ENCODE data around the gene ARMC2. TPM values are rescaled to one million over a fixed set of nuclear protein-coding genes. Genes with fewer than 3 reads are reported as not detected.
"Not testable (repeated sequence)": the region's sequence is repeated elsewhere in the genome, so short reads cannot be mapped to it uniquely, and the experiment has no call there.

ARMC2 gene
- total RNA-seq, 1 donor: 2.4 TPM

GRCh38 chr6:108902382-108902792 lies 54.2 kb downstream of the ARMC2 start:
- peaks cover 42% of the 10 kb centered on the region for H3K4me1 ChIP-seq (ENCODE audit: insufficient read depth, low read length)
- no peak overlapping the region for H3K4me3 ChIP-seq (ENCODE audit: low read length)

GRCh38 chr6:108903796-108904195 lies 55.6 kb downstream of the ARMC2 start:
- H3K27me3 ChIP-seq (ENCODE audit: insufficient read depth, low read length): no peaks in the 10 kb centered on the region
- peaks cover 40% of the 10 kb centered on the region for H3K4me1 ChIP-seq (ENCODE audit: insufficient read depth, low read length)
- no peak overlapping the region for H3K4me3 ChIP-seq (ENCODE audit: low read length)
- no peaks in the 10 kb centered on the region for H3K9me3 ChIP-seq (ENCODE audit: low read depth, low read length)

More at GRCh38 chr6:108902382-108902792, 54.2 kb downstream of the ARMC2 start:
- Histone ChIP-seq H3K9me3 (ENCODE audit: low read depth, low read length) (no peaks in the 10 kb centered on the region), H3K27me3 (ENCODE audit: insufficient read depth, low read length) (no peaks in the 10 kb centered on the region)

GRCh38 chr6:108904741-108905140 lies 56.5 kb downstream of the ARMC2 start:
- no peaks in the 10 kb centered on the region for H3K27me3 ChIP-seq (ENCODE audit: insufficient read depth, low read length)
- H3K4me1 ChIP-seq (ENCODE audit: insufficient read depth, low read length): peaks cover 40% of the 10 kb centered on the region

DNA sequence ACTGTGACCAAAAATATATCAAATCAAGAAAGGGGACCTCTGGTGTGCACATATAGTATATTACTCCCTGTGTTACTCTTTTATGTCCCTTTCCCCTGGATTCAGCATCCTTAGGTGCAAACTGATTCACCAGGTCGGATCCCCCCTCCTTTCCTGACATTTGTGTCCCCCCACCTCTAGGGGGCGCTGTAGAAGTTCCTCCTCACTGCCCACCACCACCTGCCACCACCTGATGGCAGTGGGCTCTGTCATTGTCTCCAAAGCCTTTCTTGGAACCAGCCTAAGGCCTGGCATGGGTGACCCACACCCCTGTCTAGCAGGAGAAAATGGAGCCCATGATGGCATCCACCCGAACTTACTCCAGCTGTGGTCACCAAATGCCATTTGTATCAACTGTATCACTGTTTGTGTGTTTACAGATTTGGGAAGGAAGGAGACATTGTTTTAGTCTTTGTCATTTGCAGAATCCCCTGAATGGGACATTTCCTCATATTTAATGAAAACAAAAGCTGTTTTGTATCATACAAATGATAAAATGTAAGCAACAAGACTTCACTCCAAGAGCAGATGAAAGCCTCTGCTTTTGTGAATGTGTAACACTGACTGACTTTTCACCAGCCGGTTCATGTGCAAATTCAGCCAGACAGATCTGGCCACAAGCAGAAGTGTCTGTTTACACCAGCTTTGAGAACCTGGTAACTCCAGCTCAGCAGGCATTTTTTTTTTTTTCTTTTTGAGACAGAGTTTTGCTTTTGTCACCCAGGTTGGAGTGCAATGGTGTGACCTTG lies 66.2 kb downstream of the ARMC2 start:
- Histone ChIP-seq H3K27me3 (ENCODE audit: insufficient read depth, low read length) (no peaks in the 10 kb centered on the region), H3K4me3 (ENCODE audit: low read length) (no peak overlapping the region), H3K9me3 (ENCODE audit: low read depth, low read length) (no peaks in the 10 kb centered on the region), H3K4me1 (ENCODE audit: insufficient read depth, low read length) (peaks cover 8% of the 10 kb centered on the region)

More at GRCh38 chr6:108904741-108905140, 56.5 kb downstream of the ARMC2 start:
- Histone ChIP-seq H3K4me3 (ENCODE audit: low read length) (no peak overlapping the region), H3K9me3 (ENCODE audit: low read depth, low read length) (no peaks in the 10 kb centered on the region)

GRCh38 chr6:108915258-108915657 lies 67.0 kb downstream of the ARMC2 start:
- no peaks in the 10 kb centered on the region for H3K27me3 ChIP-seq (ENCODE audit: insufficient read depth, low read length)
- no peaks in the 10 kb centered on the region for H3K9me3 ChIP-seq (ENCODE audit: low read depth, low read length)
- H3K4me1 ChIP-seq (ENCODE audit: insufficient read depth, low read length): peaks cover 5% of the 10 kb centered on the region
- no peak overlapping the region for H3K4me3 ChIP-seq (ENCODE audit: low read length)

DNA sequence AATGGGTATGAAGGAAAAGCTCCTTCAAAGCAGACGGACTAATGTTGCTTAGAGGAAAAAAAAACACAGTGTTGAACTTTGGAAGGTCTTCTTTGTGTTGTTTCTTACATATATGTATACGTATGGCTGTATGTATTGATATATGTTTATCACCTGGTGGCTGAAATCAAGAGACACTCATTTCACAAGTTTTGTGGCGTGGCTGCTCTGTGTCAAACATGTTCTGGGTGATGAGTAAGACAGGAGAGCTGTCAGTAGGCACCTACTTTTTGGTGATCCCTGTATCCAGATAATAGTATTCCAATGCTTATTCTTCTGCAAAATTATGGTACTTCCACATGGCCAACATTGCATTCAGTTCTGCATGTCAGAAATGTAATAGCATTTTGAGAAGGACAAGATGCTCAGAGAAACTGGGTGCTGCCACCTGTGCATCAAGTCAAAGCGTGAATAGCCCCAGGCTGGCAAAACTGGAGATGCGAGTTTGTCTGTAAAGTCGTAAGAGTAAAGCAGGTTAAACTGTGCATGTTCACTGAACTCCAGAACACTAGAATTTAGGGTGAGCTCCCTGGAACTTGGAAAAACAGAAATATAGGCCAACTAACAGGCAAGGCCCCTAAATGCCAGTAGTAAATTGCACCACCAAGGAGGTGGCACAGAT lies 67.9 kb downstream of the ARMC2 start:
- Histone ChIP-seq H3K4me3 (ENCODE audit: low read length) (no peak overlapping the region), H3K4me1 (ENCODE audit: insufficient read depth, low read length) (peaks cover 4% of the 10 kb centered on the region), H3K27me3 (ENCODE audit: insufficient read depth, low read length) (no peaks in the 10 kb centered on the region), H3K9me3 (ENCODE audit: low read depth, low read length) (no peaks in the 10 kb centered on the region)

DNA sequence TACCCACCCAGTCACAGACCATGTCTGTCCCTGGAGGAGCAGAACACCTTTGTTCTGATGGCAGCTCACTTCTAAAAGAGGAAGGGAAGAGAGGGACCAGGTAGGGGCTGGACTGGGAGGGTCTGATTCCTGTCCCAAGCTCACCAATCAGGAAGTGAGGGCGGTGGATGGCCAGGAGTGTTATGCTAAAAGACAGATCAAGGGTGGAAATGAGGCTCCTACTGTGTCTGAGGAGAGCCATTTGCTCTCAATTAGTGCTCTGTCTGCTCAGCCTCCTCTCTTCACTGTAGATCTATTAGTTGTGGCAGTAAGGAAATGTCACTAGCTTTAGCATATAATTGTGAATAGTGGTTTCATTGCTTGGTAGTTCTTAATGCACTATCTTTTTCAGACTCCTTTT lies 72.5 kb downstream of the ARMC2 start:
- H3K27me3 ChIP-seq (ENCODE audit: insufficient read depth, low read length): no peaks in the 10 kb centered on the region
- peaks cover 14% of the 10 kb centered on the region for H3K4me1 ChIP-seq (ENCODE audit: insufficient read depth, low read length)
- H3K9me3 ChIP-seq (ENCODE audit: low read depth, low read length): no peaks in the 10 kb centered on the region
- H3K4me3 ChIP-seq (ENCODE audit: low read length): no peak overlapping the region

- Histone ChIP-seq H3K4me1 (ENCODE audit: insufficient read depth, low read length) (peaks cover 14% of the 10 kb centered on the region), H3K9me3 (ENCODE audit: low read depth, low read length) (no peaks in the 10 kb centered on the region), H3K27me3 (ENCODE audit: insufficient read depth, low read length) (no peaks in the 10 kb centered on the region), H3K4me3 (ENCODE audit: low read length) (no peak overlapping the region)
These were observed 73.5 kb downstream of the ARMC2 start for GRCh38 chr6:108921547-108922361.

DNA sequence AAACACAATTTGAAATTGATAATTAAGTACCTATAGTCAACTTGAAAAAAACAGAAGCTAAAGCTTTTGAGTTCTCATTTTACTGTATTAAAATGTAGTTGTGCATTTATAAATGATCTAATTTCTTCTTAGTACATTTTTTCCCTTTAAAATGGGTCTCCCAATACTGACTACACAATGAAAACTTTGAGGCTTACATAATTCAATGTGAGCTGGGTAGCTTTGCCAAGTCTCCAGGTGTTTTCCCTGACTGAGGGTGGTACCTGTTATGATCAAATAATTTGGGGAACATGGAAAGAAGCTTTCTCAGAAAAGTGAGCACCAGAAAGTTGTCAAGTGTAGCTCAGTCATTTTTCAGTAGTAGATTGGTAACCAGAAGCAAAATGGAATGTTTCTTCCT lies 74.3 kb downstream of the ARMC2 start:
- peaks cover 14% of the 10 kb centered on the region for H3K4me1 ChIP-seq (ENCODE audit: insufficient read depth, low read length)
- no peaks in the 10 kb centered on the region for H3K9me3 ChIP-seq (ENCODE audit: low read depth, low read length)
- H3K4me3 ChIP-seq (ENCODE audit: low read length): no peak overlapping the region
- H3K27me3 ChIP-seq (ENCODE audit: insufficient read depth, low read length): no peaks in the 10 kb centered on the region

DNA sequence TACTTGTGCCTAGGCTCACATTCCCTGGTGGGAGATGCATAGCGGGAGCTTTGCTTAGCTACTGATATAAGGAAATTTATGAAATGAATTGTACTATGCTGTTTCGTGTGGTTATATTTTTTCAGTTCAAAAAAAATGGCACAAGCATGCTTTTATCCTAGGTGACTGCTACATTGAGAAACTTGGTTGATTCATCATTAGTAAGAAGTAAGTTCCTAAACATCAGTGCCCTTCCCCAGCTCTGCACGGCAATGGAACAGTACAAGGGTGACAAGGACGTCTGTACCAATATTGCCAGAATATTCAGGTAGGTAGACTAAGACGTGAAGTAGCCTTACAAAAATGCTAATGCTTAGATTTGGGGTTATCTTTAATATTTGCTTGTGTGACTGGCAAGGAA lies 79.7 kb downstream of the ARMC2 start:
- Histone ChIP-seq H3K27me3 (ENCODE audit: insufficient read depth, low read length) (no peaks in the 10 kb centered on the region), H3K4me3 (ENCODE audit: low read length) (no peak overlapping the region), H3K9me3 (ENCODE audit: low read depth, low read length) (no peaks in the 10 kb centered on the region), H3K4me1 (ENCODE audit: insufficient read depth, low read length) (peaks cover 14% of the 10 kb centered on the region)

DNA sequence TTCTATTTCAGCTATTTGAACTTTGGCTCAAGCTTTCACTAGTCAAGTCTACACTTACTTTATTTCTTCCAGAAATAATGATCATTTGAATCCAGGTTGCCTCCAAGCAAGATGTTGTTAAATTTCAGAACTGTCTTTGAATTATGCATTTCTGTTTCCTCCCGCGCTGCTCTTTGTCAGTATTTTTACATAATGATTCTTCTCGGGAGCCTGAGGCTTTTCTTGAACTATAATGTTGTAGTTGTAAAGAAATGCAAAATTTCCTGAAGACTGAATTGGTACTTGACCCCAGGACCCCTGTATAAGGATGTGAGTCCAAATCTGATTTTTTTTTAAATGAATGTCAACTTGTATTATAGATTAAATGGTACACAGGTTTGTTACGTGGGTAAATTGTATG lies 80.4 kb downstream of the ARMC2 start:
- Histone ChIP-seq H3K4me1 (ENCODE audit: insufficient read depth, low read length) (peaks cover 12% of the 10 kb centered on the region), H3K4me3 (ENCODE audit: low read length) (no peak overlapping the region), H3K27me3 (ENCODE audit: insufficient read depth, low read length) (no peaks in the 10 kb centered on the region), H3K9me3 (ENCODE audit: low read depth, low read length) (no peaks in the 10 kb centered on the region)

- not testable (repeated sequence) for H3K9me3 ChIP-seq (ENCODE audit: low read depth, low read length); H3K4me3 ChIP-seq (ENCODE audit: low read length); H3K4me1 ChIP-seq (ENCODE audit: insufficient read depth, low read length); H3K27me3 ChIP-seq (ENCODE audit: insufficient read depth, low read length)
These were observed 82.9 kb downstream of the ARMC2 start for GRCh38 chr6:108931090-108931489.

DNA sequence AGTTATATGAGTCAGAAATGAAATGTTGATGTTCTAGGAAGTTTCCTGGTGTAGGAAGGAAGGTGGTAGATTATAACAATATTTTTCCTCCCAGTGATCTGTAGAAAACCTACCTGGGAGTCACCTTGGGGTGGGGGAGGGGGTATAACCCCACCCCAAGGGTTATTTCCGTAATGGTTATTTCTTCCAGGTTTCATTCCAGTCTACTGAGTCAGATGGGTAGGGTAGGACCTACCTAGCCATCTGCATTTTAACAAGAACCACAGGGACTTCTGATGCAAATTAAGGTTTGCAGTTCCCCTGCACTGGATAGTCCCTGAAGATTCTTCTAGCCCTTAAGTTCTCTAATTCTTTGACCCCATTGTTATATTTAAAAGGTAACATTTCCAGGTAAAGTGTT lies 88.9 kb downstream of the ARMC2 start:
- no peak overlapping the region for H3K4me3 ChIP-seq (ENCODE audit: low read length)
- H3K4me1 ChIP-seq (ENCODE audit: insufficient read depth, low read length): peaks cover 4% of the 10 kb centered on the region
- H3K27me3 ChIP-seq (ENCODE audit: insufficient read depth, low read length): no peaks in the 10 kb centered on the region
- no peaks in the 10 kb centered on the region for H3K9me3 ChIP-seq (ENCODE audit: low read depth, low read length)

DNA sequence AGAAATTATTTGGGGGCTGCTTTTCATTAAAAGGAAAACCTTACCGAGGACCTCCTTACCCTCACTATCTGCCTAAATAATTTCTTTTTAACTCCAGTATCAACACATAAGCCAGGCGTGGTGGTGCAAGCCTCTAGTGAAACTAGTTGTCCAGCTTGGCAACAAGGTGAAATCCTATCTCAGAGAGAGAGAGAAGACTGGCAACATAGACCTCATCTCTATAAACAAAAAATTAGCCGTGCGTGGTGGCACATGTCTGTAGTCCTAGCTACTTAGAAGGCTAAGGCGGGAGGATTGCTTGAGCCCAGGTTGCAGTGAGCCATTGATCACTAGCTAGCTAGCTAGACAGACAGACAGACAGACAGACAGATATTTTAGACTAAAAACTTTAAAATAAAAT lies 92.5 kb downstream of the ARMC2 start:
- Histone ChIP-seq H3K9me3 (ENCODE audit: low read depth, low read length) (no peaks in the 10 kb centered on the region), H3K4me3 (ENCODE audit: low read length) (no peak overlapping the region), H3K4me1 (ENCODE audit: insufficient read depth, low read length) (peaks cover 18% of the 10 kb centered on the region), H3K27me3 (ENCODE audit: insufficient read depth, low read length) (no peaks in the 10 kb centered on the region)

DNA sequence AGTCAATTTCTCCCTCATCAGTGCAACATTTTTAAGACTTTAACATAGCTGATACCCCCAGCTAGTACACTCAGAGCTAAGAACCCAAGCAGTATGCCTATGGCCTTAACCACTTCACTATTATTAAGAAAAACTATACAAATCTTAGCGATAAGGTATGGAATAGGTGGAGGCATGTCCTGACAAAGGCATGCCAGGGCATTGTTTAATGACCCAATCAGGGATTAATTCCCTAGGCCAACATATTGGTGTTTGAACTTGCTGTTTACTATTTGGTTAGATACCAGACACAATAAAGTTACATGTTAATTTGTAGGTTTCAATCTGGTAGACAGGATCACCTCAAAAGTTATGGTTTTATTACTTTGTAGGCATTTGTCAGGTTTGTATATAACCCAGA lies 93.1 kb downstream of the ARMC2 start:
- Histone ChIP-seq H3K4me3 (ENCODE audit: low read length) (no peak overlapping the region), H3K27me3 (ENCODE audit: insufficient read depth, low read length) (no peaks in the 10 kb centered on the region), H3K9me3 (ENCODE audit: low read depth, low read length) (no peaks in the 10 kb centered on the region), H3K4me1 (ENCODE audit: insufficient read depth, low read length) (peaks cover 18% of the 10 kb centered on the region)

Measured in mononuclear cell (primary cell).